ENCODE measurements around the gene ZSCAN12.

GRCh38 chr6:28395918-28396317, 3.6 kb downstream of the ZSCAN12 start:
- TF ChIP-seq EP300 (IDR thresholded peaks at IDR 0.05) = no peak
- TF ChIP-seq CTCF (IDR thresholded peaks at IDR 0.05) = no peak
- no peak for TF ChIP-seq POLR2A (IDR thresholded peaks at IDR 0.05)

Data from ovary (tissue), 3 donors.